ENCODE data around the gene GABRA5. TPM values are rescaled to one million over a fixed set of nuclear protein-coding genes. Genes with fewer than 3 reads are reported as not detected.
"Not testable (repeated sequence)": the region's sequence is repeated elsewhere in the genome, so short reads cannot be mapped to it uniquely, and the experiment has no call there.

The GABRA5 gene
- total RNA-seq, 1 experiment from 2014 or later = 23.3 TPM

DNA sequence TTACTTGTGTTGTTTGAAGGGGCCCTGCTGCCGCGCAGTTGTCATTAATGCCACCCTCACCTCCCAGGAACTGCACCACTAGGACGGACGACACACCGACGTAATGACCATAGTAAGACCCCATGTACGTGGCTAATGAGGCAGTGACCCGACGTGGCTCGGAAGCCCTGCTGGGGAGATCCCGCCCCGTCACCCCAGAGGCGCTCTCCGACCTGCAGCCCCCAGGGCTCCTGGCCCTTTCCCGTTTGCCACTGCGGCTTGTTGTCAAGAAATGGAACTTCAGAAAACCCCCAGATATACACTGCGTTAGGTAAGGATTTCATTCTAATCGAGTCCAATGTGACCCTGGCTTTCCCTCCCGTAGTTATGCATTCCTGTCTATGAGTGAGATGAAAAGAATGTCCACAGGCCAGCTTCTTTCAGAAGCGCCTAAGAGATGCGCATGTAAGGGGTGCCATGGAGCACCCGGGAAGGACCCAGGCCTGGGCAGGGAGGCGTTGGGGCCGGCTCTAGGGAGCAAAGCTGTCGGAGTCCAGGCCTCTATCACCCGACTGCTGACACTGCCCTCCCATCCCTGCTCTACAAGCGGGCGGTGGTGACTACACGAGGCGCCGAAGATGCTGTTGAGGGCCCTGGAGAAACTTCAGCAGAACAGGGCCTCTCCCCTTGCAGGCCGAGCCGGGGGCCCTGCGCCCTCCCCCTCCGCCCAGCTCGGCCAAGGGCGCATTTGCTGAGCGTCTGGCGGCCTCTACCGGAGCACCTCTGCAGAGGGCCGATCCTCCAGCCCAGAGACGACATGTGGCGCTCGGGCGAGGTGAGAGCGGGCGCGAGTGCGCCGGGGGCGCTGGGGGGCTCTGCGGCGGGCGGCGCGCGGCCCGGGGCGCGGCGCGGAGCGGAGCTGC is at the start of gene GABRA5 (continued):
- TF ChIP-seq, protein P1, sequence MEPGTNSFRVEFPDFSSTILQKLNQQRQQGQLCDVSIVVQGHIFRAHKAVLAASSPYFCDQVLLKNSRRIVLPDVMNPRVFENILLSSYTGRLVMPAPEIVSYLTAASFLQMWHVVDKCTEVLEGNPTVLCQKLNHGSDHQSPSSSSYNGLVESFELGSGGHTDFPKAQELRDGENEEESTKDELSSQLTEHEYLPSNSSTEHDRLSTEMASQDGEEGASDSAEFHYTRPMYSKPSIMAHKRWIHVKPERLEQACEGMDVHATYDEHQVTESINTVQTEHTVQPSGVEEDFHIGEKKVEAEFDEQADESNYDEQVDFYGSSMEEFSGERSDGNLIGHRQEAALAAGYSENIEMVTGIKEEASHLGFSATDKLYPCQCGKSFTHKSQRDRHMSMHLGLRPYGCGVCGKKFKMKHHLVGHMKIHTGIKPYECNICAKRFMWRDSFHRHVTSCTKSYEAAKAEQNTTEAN (CRISPR knock-in tag; IDR thresholded peaks at IDR 0.05) = no peak
- TF ChIP-seq, protein P2, sequence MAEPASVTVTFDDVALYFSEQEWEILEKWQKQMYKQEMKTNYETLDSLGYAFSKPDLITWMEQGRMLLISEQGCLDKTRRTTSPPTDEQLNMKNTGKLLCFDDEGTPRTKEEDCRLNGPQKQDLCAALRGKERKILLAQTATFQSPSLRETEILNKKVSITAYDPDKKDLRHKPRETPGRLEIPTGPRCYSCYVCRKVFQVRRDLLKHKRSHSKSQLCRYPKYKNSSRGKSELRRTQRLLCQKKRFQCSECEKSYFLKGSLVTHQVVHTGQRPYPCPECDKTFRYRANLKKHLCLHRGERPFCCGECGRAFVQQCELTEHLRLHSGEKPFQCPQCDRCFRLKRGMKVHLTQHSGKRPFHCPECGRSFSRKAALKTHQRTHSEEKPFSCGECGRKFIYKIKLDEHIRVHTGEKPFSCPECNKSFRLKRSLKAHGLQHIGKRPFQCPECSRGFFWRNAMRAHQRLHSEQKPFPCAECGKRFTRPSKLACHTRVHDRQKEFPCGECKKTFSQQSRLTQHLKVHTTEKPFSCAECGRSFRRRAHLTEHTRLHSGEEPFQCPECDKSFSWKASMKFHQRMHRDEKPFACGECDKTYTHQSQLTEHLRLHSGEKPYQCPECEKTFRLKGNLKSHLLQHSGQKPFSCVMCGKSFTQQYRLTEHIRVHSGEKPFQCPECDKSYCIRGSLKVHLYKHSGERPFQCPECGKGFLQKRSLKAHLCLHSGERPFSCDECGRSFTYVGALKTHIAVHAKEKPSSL (CRISPR knock-in tag; conservative IDR thresholded peaks at IDR 0.05) = no peak
- TF ChIP-seq, protein P3, sequence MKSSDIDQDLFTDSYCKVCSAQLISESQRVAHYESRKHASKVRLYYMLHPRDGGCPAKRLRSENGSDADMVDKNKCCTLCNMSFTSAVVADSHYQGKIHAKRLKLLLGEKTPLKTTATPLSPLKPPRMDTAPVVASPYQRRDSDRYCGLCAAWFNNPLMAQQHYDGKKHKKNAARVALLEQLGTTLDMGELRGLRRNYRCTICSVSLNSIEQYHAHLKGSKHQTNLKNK (CRISPR knock-in tag; IDR thresholded peaks at IDR 0.05) = no peak
- TF ChIP-seq CBFB (CRISPR knock-in tag; IDR thresholded peaks at IDR 0.05; ENCODE audit: low read depth) (no peak), ZNF263 (CRISPR knock-in tag; IDR thresholded peaks at IDR 0.05; ENCODE audit: low read depth) (no peak), ZNF396 (CRISPR knock-in tag; IDR thresholded peaks at IDR 0.05; ENCODE audit: borderline replicate concordance) (no peak), ZBTB21 (CRISPR knock-in tag; IDR thresholded peaks at IDR 0.05; ENCODE audit: borderline replicate concordance) (no peak), TCF7 (CRISPR knock-in tag; IDR thresholded peaks at IDR 0.05; ENCODE audit: low read depth) (no peak)
- TF ChIP-seq, protein P4, sequence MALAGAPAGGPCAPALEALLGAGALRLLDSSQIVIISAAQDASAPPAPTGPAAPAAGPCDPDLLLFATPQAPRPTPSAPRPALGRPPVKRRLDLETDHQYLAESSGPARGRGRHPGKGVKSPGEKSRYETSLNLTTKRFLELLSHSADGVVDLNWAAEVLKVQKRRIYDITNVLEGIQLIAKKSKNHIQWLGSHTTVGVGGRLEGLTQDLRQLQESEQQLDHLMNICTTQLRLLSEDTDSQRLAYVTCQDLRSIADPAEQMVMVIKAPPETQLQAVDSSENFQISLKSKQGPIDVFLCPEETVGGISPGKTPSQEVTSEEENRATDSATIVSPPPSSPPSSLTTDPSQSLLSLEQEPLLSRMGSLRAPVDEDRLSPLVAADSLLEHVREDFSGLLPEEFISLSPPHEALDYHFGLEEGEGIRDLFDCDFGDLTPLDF (CRISPR knock-in tag; IDR thresholded peaks at IDR 0.05) = no peak
- TF ChIP-seq, protein P5, sequence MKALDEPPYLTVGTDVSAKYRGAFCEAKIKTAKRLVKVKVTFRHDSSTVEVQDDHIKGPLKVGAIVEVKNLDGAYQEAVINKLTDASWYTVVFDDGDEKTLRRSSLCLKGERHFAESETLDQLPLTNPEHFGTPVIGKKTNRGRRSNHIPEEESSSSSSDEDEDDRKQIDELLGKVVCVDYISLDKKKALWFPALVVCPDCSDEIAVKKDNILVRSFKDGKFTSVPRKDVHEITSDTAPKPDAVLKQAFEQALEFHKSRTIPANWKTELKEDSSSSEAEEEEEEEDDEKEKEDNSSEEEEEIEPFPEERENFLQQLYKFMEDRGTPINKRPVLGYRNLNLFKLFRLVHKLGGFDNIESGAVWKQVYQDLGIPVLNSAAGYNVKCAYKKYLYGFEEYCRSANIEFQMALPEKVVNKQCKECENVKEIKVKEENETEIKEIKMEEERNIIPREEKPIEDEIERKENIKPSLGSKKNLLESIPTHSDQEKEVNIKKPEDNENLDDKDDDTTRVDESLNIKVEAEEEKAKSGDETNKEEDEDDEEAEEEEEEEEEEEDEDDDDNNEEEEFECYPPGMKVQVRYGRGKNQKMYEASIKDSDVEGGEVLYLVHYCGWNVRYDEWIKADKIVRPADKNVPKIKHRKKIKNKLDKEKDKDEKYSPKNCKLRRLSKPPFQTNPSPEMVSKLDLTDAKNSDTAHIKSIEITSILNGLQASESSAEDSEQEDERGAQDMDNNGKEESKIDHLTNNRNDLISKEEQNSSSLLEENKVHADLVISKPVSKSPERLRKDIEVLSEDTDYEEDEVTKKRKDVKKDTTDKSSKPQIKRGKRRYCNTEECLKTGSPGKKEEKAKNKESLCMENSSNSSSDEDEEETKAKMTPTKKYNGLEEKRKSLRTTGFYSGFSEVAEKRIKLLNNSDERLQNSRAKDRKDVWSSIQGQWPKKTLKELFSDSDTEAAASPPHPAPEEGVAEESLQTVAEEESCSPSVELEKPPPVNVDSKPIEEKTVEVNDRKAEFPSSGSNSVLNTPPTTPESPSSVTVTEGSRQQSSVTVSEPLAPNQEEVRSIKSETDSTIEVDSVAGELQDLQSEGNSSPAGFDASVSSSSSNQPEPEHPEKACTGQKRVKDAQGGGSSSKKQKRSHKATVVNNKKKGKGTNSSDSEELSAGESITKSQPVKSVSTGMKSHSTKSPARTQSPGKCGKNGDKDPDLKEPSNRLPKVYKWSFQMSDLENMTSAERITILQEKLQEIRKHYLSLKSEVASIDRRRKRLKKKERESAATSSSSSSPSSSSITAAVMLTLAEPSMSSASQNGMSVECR (CRISPR knock-in tag; IDR thresholded peaks at IDR 0.05; ENCODE audit: borderline replicate concordance) = no peak
- TF ChIP-seq, protein P6, sequence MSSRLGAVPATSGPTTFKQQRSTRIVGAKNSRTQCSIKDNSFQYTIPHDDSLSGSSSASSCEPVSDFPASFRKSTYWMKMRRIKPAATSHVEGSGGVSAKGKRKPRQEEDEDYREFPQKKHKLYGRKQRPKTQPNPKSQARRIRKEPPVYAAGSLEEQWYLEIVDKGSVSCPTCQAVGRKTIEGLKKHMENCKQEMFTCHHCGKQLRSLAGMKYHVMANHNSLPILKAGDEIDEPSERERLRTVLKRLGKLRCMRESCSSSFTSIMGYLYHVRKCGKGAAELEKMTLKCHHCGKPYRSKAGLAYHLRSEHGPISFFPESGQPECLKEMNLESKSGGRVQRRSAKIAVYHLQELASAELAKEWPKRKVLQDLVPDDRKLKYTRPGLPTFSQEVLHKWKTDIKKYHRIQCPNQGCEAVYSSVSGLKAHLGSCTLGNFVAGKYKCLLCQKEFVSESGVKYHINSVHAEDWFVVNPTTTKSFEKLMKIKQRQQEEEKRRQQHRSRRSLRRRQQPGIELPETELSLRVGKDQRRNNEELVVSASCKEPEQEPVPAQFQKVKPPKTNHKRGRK (CRISPR knock-in tag; IDR thresholded peaks at IDR 0.05; ENCODE audit: borderline replicate concordance) = no peak

DNA sequence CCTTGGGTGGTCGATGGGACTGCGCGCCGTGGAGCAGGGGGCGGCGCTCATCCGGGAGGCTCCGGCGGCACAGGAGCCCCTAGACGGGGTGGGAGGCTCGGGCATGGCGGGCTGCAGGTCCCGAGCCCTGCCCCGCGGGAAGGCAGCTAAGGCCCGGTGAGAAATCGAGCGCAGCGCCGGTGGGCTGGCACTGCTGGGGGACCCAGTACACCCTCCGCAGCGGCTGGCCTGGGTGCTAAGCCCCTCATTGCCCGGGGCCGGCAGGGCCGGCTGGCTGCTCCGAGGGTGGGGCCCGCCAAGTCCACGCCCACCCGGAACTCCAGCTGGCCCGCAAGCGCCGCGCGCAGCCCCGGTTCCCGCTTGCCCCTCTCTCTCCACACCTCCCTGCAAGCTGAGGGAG is 35.7 kb upstream of the GABRA5 start:
- H3K4me3 Mint-ChIP-seq; POLR2A ChIA-PET; H3K27ac Mint-ChIP-seq; H3K4me1 Mint-ChIP-seq; H3K36me3 Mint-ChIP-seq; H3K27me3 Mint-ChIP-seq (ENCODE audit: low read depth); ATAC-seq; DNase-seq (ENCODE audit: low spot score): not testable (repeated sequence)
- CTCF ChIA-PET = interaction anchor here (2.1 kb wide), 1 partner anchor 8 kb away, joined by 10 read pairs; no protein-coding TSS in a partner anchor
- peaks cover 27% of the 10 kb centered on the region for H3K9me3 Mint-ChIP-seq

Measured in WTC11 (cell line).